Measurements from ENCODE around the gene RTL10.

DNA sequence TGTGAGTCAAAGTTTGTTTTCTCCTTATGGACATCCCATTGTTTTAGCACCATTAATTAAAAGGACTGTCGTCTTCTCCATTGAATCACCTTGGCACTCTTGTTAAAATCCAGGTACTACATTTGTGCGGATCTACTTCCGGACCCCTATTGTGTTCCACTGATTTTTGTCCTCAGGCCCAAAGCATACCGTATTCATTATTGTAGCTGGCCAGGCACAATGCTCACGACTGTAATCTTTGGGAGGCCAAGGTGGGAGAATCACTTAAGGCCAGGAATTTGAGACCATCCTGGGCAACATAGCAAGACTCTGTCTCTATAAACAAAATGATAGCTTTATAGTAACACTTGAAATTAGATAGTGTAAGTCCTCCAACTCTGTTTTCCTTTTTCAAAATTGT, 8.9 kb upstream of the RTL10 start:
- TF ChIP-seq FOXP2 (optimal IDR thresholded peaks at IDR 0.05; ENCODE audit: borderline replicate concordance, extremely low read depth, extremely low read length, insufficient read depth) (no peak), POLR2AphosphoS5 (IDR thresholded peaks at IDR 0.05; ENCODE audit: low read depth, low read length) (no peak), SIN3A (IDR thresholded peaks at IDR 0.05; ENCODE audit: borderline replicate concordance, insufficient read depth, low read length) (no peak)
- TF ChIP-seq, protein P1, sequence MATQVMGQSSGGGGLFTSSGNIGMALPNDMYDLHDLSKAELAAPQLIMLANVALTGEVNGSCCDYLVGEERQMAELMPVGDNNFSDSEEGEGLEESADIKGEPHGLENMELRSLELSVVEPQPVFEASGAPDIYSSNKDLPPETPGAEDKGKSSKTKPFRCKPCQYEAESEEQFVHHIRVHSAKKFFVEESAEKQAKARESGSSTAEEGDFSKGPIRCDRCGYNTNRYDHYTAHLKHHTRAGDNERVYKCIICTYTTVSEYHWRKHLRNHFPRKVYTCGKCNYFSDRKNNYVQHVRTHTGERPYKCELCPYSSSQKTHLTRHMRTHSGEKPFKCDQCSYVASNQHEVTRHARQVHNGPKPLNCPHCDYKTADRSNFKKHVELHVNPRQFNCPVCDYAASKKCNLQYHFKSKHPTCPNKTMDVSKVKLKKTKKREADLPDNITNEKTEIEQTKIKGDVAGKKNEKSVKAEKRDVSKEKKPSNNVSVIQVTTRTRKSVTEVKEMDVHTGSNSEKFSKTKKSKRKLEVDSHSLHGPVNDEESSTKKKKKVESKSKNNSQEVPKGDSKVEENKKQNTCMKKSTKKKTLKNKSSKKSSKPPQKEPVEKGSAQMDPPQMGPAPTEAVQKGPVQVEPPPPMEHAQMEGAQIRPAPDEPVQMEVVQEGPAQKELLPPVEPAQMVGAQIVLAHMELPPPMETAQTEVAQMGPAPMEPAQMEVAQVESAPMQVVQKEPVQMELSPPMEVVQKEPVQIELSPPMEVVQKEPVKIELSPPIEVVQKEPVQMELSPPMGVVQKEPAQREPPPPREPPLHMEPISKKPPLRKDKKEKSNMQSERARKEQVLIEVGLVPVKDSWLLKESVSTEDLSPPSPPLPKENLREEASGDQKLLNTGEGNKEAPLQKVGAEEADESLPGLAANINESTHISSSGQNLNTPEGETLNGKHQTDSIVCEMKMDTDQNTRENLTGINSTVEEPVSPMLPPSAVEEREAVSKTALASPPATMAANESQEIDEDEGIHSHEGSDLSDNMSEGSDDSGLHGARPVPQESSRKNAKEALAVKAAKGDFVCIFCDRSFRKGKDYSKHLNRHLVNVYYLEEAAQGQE (IDR thresholded peaks at IDR 0.05; ENCODE audit: insufficient read depth in 1 of 2, low read depth in 2 of 2, low read length in 2 of 2): no peak
